Duodenal mucosa (tissue), 2 donors: ENCODE data around the gene GUCA2A.

Experiments used
- H3K27ac ChIP-seq: one replicate; pipeline ENCODE4 v1.7.0; 2013; ENCODE audit warnings: low read depth, low read length
- H3K27me3 ChIP-seq, 2 donors: one replicate each; pipeline ENCODE4 v1.7.0; 2013; ENCODE audit warnings: low read length in 2 of 2, control low read depth in 1 of 2; ENCODE audit not compliant: insufficient read depth in 2 of 2, control insufficient read depth in 1 of 2
- H3K36me3 ChIP-seq, 2 donors: one replicate each; pipeline ENCODE4 v1.7.0; 2013; ENCODE audit warnings: low read length in 2 of 2, control low read depth in 1 of 2; ENCODE audit not compliant: insufficient read depth in 2 of 2, control insufficient read depth in 1 of 2
- H3K4me1 ChIP-seq, 2 donors: one replicate each; pipeline ENCODE4 v1.7.0; 2013; ENCODE audit warnings: low read length in 2 of 2, control low read depth in 1 of 2; ENCODE audit not compliant: insufficient read depth in 2 of 2, control insufficient read depth in 1 of 2
- H3K4me3 ChIP-seq, 2 donors: one replicate each; pipeline ENCODE4 v1.7.0; 2013; ENCODE audit warnings: low read length in 2 of 2, low read depth in 1 of 2
- H3K9ac ChIP-seq, 2 donors: one replicate each; pipeline ENCODE4 v1.7.0; 2013; ENCODE audit warnings: low read length in 2 of 2, low read depth in 1 of 2
- H3K9me3 ChIP-seq, 2 donors: one replicate each; pipeline ENCODE4 v1.7.0; 2013; ENCODE audit warnings: low read length in 2 of 2, control low read depth in 1 of 2; ENCODE audit not compliant: control insufficient read depth in 1 of 2

GUCA2A gene

DNA sequence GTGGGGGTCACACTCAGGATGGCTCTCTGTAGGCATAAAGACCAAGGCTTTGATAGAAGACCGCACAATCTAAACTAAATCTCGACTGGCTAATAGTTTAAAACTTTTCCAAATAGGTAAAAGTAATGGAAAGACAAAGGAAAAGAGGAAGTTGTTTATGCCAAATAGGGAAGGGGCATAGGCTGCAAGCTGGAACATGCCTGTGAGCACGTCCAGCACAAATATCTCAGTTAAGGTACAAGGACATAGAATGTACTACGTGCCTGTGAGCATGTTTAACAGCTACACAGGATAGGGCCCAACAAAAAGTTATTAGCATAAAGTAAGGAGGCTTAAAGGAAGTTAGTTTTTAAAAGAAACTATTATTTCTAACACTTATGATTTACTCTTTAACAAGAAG, 27.6 kb upstream of the GUCA2A start:
- Histone ChIP-seq H3K27ac (no peak overlapping the region), H3K36me3 (peaks cover 19 to 51% of the 10 kb centered on the region in 2 donors), H3K9me3 (no peaks in the 10 kb centered on the region), H3K9ac (no peak overlapping the region), H3K27me3 (no peaks in the 10 kb centered on the region), H3K4me1 (no peaks in the 10 kb centered on the region), H3K4me3 (no peak overlapping the region)

DNA sequence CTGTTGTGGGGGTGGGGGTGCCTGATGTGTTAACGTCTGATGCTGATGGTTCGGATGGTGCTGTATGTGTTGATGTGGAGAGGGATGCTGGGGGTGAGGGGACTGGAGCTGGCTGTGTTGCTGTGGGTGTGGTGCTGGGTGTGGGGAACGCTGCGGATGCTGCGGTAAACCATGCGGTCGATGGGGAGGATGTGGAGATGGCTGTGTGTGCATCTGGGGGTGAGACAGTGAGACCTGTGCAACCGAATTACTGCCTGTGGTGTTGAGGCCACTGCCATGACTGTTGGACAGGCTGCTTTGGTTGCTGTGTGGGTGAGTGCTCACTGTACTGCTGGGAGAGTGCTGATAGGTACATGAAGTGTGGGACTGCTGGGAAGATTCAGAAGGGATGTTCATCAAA, 26.8 kb upstream of the GUCA2A start:
- Histone ChIP-seq H3K27me3 (no peaks in the 10 kb centered on the region), H3K4me1 (no peaks in the 10 kb centered on the region), H3K9me3 (no peaks in the 10 kb centered on the region), H3K27ac (no peak overlapping the region), H3K36me3 (peaks cover 19 to 58% of the 10 kb centered on the region in 2 donors), H3K4me3 (no peak overlapping the region), H3K9ac (no peak overlapping the region)

GRCh38 chr1:42189931-42190853, 25.6 kb upstream of the GUCA2A start:
- Histone ChIP-seq H3K36me3 (peaks cover 19 to 55% of the 10 kb centered on the region in 2 donors), H3K27ac (no peak overlapping the region), H3K9ac (no peak overlapping the region), H3K4me1 (no peaks in the 10 kb centered on the region), H3K4me3 (no peak overlapping the region), H3K9me3 (no peaks in the 10 kb centered on the region), H3K27me3 (no peaks in the 10 kb centered on the region)

DNA sequence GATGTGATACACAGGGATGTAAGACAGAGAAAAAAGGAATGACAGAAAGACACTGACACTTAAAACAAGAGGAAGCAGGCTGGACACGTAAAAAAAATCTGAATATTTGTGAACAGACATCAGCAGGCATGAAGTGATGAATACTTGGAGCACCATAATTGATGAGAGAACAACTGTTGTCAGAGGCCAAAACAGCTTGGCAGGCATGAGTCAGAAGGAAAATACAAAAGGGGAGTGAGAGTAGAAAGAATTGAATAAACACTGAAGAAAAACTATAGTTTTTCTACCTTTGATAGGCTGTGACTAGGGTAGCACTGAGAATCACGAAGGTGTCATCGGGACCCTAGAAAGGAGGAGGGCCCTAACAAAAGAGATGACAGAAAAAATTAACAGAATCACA, 21.6 kb upstream of the GUCA2A start:
- no peaks in the 10 kb centered on the region for H3K9me3 ChIP-seq
- no peak overlapping the region for H3K9ac ChIP-seq
- H3K36me3 ChIP-seq = peaks cover 23 to 52% of the 10 kb centered on the region in 2 donors
- H3K27ac ChIP-seq = no peak overlapping the region
- H3K27me3 ChIP-seq = no peaks in the 10 kb centered on the region
- H3K4me1 ChIP-seq = no peaks in the 10 kb centered on the region
- no peak overlapping the region for H3K4me3 ChIP-seq

- Histone ChIP-seq H3K4me1 (no peaks in the 10 kb centered on the region), H3K36me3 (peaks cover 25 to 51% of the 10 kb centered on the region in 2 donors), H3K4me3 (no peak overlapping the region), H3K27me3 (no peaks in the 10 kb centered on the region), H3K27ac (no peak overlapping the region), H3K9me3 (no peaks in the 10 kb centered on the region), H3K9ac (no peak overlapping the region)
These were observed 20.1 kb upstream of the GUCA2A start for GRCh38 chr1:42184616-42185015.

- Histone ChIP-seq H3K4me3 (no peak overlapping the region), H3K27me3 (no peaks in the 10 kb centered on the region), H3K4me1 (no peaks in the 10 kb centered on the region), H3K9ac (no peak overlapping the region), H3K9me3 (no peaks in the 10 kb centered on the region), H3K27ac (no peak overlapping the region), H3K36me3 (peaks cover 21 to 50% of the 10 kb centered on the region in 2 donors)
These were observed 19.4 kb upstream of the GUCA2A start for GRCh38 chr1:42183957-42184268.

- no peak overlapping the region for H3K4me3 ChIP-seq
- no peaks in the 10 kb centered on the region for H3K9me3 ChIP-seq
- H3K9ac ChIP-seq = no peak overlapping the region
- H3K27ac ChIP-seq = no peak overlapping the region
- peaks cover 17 to 44% of the 10 kb centered on the region in 2 donors for H3K36me3 ChIP-seq
- no peaks in the 10 kb centered on the region for H3K27me3 ChIP-seq
- no peaks in the 10 kb centered on the region for H3K4me1 ChIP-seq
These were observed 18.8 kb upstream of the GUCA2A start for GRCh38 chr1:42183210-42183956.

- no peak overlapping the region for H3K27ac ChIP-seq
These were observed 17.1 kb upstream of the GUCA2A start for GRCh38 chr1:42181687-42182086.

DNA sequence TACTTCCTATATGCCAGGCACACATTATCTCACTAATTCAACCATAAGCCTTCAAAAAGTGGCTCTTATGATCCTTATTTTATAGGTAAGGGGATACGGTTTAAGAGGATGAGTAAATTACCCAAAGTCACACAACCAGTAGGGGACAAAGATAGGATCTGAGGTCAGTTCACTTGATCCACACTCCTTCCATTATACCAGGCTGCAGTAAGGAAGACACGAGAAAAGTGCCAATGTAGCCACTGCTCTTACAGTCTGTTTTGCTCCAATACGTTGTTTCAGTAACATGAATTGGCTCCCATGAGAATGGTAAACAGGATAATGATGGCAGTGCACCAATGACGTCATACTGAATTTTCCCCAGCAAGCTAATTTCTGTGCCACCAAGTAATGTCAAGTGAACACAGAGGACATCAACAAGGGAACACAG, 15.4 kb upstream of the GUCA2A start:
- Histone ChIP-seq H3K9ac (no peak overlapping the region), H3K4me3 (no peak overlapping the region), H3K27me3 (no peaks in the 10 kb centered on the region), H3K27ac (no peak overlapping the region), H3K36me3 (peaks cover 11 to 29% of the 10 kb centered on the region in 2 donors), H3K9me3 (no peaks in the 10 kb centered on the region), H3K4me1 (peaks cover 0 to 3% of the 10 kb centered on the region in 2 donors)

More at GRCh38 chr1:42181687-42182086, 17.1 kb upstream of the GUCA2A start:
- H3K4me3 ChIP-seq = no peak overlapping the region
- H3K9me3 ChIP-seq = no peaks in the 10 kb centered on the region
- H3K4me1 ChIP-seq = peaks cover 0 to 3% of the 10 kb centered on the region in 2 donors
- H3K27me3 ChIP-seq = no peaks in the 10 kb centered on the region
- H3K36me3 ChIP-seq = peaks cover 12 to 36% of the 10 kb centered on the region in 2 donors
- H3K9ac ChIP-seq = no peak overlapping the region

DNA sequence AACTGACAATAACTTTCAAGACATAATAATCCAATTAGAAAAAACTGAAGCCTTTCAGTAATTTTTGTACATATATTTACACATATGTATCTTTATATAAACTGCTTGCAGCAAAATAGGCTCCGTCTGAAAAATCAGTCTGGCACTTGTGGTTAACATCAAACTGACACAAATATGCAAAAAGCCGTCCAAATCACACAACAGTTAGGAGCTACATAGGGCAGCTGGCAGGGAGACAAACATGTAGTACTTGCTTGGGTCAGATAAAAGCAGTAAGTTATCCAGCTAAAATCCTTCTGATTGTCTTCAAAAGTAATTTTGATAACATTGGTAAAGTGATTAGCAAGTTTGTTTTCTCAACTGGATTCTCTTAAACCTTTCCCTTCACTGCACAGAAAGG, 14.7 kb upstream of the GUCA2A start:
- Histone ChIP-seq H3K9me3 (no peaks in the 10 kb centered on the region), H3K4me1 (peaks cover 0 to 3% of the 10 kb centered on the region in 2 donors), H3K9ac (no peak overlapping the region), H3K27me3 (no peaks in the 10 kb centered on the region), H3K36me3 (peaks cover 5 to 24% of the 10 kb centered on the region in 2 donors), H3K27ac (no peak overlapping the region), H3K4me3 (no peak overlapping the region)
